IMR-90 (cell line): ENCODE data around the gene PLCH1. TPM values are rescaled to one million over a fixed set of nuclear protein-coding genes. Genes with fewer than 3 reads are reported as not detected.

ENCODE experiments used
- ATAC-seq: fragments of 200-7000 bp; cut with Tn5 transposase; 2 replicates; pipeline ENCODE4 v1.9.1; 2020; ENCODE audit warnings: low read depth, mild to moderate bottlenecking, moderate library complexity
- BruUV-seq: library from RNA; stranded (reverse); fragments of 400-500 nt; replicated peaks from 2 replicates; lab custom pipeline; 2021; lab: Mats Ljungman, UMichigan
- CTCF ChIA-PET: fragments of 300-600 bp; formaldehyde crosslinking; extraction: SDS; loops from one replicate; lab custom pipeline; 2021; ENCODE audit warnings: antibody characterized with exemption; lab: Yijun Ruan, JAX
- POLR2A ChIA-PET: fragments of 300-600 bp; sonication (Branson Sonifier 250); formaldehyde crosslinking; loops from one replicate; lab custom pipeline; 2022; ENCODE audit warnings: antibody characterized with exemption; ENCODE audit not compliant: unreplicated experiment; lab: Charles Lee
- DNase-seq: peaks from one replicate; pipeline ENCODE4 v3.0.0; 2013
- H2AFZ ChIP-seq: replicated peaks from 2 replicates; pipeline ENCODE3; 2013; ENCODE audit warnings: low read length, mild to moderate bottlenecking; ENCODE audit not compliant: poor library complexity
- H2AK5ac ChIP-seq: 2 replicates; pipeline ENCODE4 v1.6.1; 2013; ENCODE audit warnings: low read depth, low read length, inconsistent platforms
- H2AK9ac ChIP-seq: replicated peaks from 2 replicates; pipeline ENCODE3; 2013; ENCODE audit warnings: mild to moderate bottlenecking, low read depth, low read length, moderate library complexity; ENCODE audit not compliant: poor library complexity
- H2BK120ac ChIP-seq: 2 replicates; pipeline ENCODE4 v1.6.1; 2013; ENCODE audit warnings: low read depth, low read length, inconsistent platforms
- H2BK15ac ChIP-seq: 3 replicates; pipeline ENCODE4 v1.6.1; 2013; ENCODE audit warnings: low read depth, low read length, inconsistent platforms
- H2BK20ac ChIP-seq: 2 replicates; pipeline ENCODE4 v1.6.1; 2013; ENCODE audit warnings: low read depth, mild to moderate bottlenecking, inconsistent platforms, low read length, moderate library complexity
- H2BK5ac ChIP-seq: 2 replicates; pipeline ENCODE4 v1.6.1; 2013; ENCODE audit warnings: mild to moderate bottlenecking, low read depth, low read length, inconsistent platforms; ENCODE audit not compliant: poor library complexity, severe bottlenecking
- H3K14ac ChIP-seq: replicated peaks from 2 replicates; pipeline ENCODE4 v1.6.1; 2013; ENCODE audit warnings: low read depth, low read length, inconsistent platforms
- H3K18ac ChIP-seq: 2 replicates; pipeline ENCODE4 v1.6.1; 2013; ENCODE audit warnings: low read depth, low read length, control low read depth
- H3K23ac ChIP-seq: 2 replicates; pipeline ENCODE4 v1.6.1; 2013; ENCODE audit warnings: low read depth, low read length, inconsistent platforms
- H3K27ac ChIP-seq: 2 replicates; pipeline ENCODE4 v1.5.1; 2013; ENCODE audit warnings: mild to moderate bottlenecking, control low read depth, low read length; ENCODE audit not compliant: insufficient read depth
- H3K27me3 ChIP-seq: 2 replicates; pipeline ENCODE4 v1.6.1; 2013; ENCODE audit warnings: low read length; ENCODE audit not compliant: control insufficient read depth, insufficient read depth
- H3K36me3 ChIP-seq: 2 replicates; pipeline ENCODE4 v1.6.1; 2013; ENCODE audit warnings: low read length, mixed read lengths; ENCODE audit not compliant: control insufficient read depth, insufficient read depth
- H3K4ac ChIP-seq: 2 replicates; pipeline ENCODE4 v1.6.1; 2013; ENCODE audit warnings: low read depth, low read length, inconsistent platforms
- H3K4me1 ChIP-seq: 2 replicates; pipeline ENCODE4 v1.6.1; 2013; ENCODE audit warnings: low read length, mixed read lengths; ENCODE audit not compliant: control insufficient read depth, insufficient read depth
- H3K4me2 ChIP-seq: 2 replicates; pipeline ENCODE4 v1.6.1; 2013; ENCODE audit warnings: low read depth, mild to moderate bottlenecking, control low read depth, low read length, moderate library complexity
- H3K4me3 ChIP-seq: 2 replicates; pipeline ENCODE4 v1.5.1; 2013; ENCODE audit warnings: low read depth, mild to moderate bottlenecking, control low read depth, low read length, moderate library complexity; ENCODE audit not compliant: insufficient read depth
- H3K56ac ChIP-seq: 2 replicates; pipeline ENCODE4 v1.6.1; 2013; ENCODE audit warnings: low read length, inconsistent platforms; ENCODE audit not compliant: insufficient read depth; ENCODE audit errors: extremely low read depth
- H3K79me1 ChIP-seq, 2 experiments: 2 replicates each; pipeline ENCODE4 v1.6.1; 2013; ENCODE audit warnings: low read length in 2 of 2, inconsistent platforms in 1 of 2, low read depth in 1 of 2
- H3K9ac ChIP-seq: 2 replicates; pipeline ENCODE4 v1.6.1; 2013; ENCODE audit warnings: low read depth, low read length, control low read depth
- H3K9me1 ChIP-seq: 2 replicates; pipeline ENCODE4 v1.6.1; 2013; ENCODE audit warnings: low read length, inconsistent platforms; ENCODE audit not compliant: insufficient read depth
- H3K9me3 ChIP-seq: 2 replicates; pipeline ENCODE4 v1.6.1; 2013; ENCODE audit warnings: low read length; ENCODE audit not compliant: control insufficient read depth, insufficient read depth
- H4K20me1 ChIP-seq: 2 replicates; pipeline ENCODE4 v1.6.1; 2013; ENCODE audit warnings: low read length, inconsistent platforms; ENCODE audit not compliant: insufficient read depth
- H4K5ac ChIP-seq: 2 replicates; pipeline ENCODE4 v1.6.1; 2013; ENCODE audit warnings: mild to moderate bottlenecking, low read depth, low read length, control low read depth
- H4K8ac ChIP-seq, 2 experiments: 2 replicates each; pipeline ENCODE4 v1.6.1; 2013; ENCODE audit warnings: low read depth in 2 of 2, low read length in 2 of 2, control low read depth in 1 of 2, inconsistent platforms in 1 of 2
- H4K91ac ChIP-seq: 2 replicates; pipeline ENCODE4 v1.6.1; 2013; ENCODE audit warnings: low read depth, low read length, inconsistent platforms; ENCODE audit not compliant: insufficient read depth
- CEBPB ChIP-seq: IDR thresholded peaks from 2 replicates; pipeline ENCODE4 v1.6.1; 2012; ENCODE audit warnings: low read depth, low read length, improper control_type of control experiment
- CHD1 ChIP-seq: IDR thresholded peaks from 2 replicates; pipeline ENCODE4 v1.6.1; 2012; ENCODE audit warnings: low read depth, low read length, improper control_type of control experiment
- FOS ChIP-seq: fragments of 150-350 bp; IDR thresholded peaks from 2 replicates; pipeline ENCODE4 v1.6.1; 2016; ENCODE audit warnings: low read depth, low read length
- POLR2A ChIP-seq: IDR thresholded peaks from 2 replicates; pipeline ENCODE4 v1.6.1; 2012; ENCODE audit warnings: mild to moderate bottlenecking, low read depth, low read length
- RAD21 ChIP-seq: IDR thresholded peaks from 2 replicates; pipeline ENCODE4 v1.6.1; 2012; ENCODE audit warnings: low read length, improper control_type of control experiment
- RCOR1 ChIP-seq: IDR thresholded peaks from 2 replicates; pipeline ENCODE4 v1.6.1; 2012; ENCODE audit warnings: mild to moderate bottlenecking, low read length, improper control_type of control experiment; ENCODE audit not compliant: insufficient replicate concordance
- SMC3 ChIP-seq: fragments of 150-350 bp; IDR thresholded peaks from 2 replicates; pipeline ENCODE4 v1.6.1; 2016; ENCODE audit warnings: low read depth, mild to moderate bottlenecking, antibody characterized with exemption, low read length, moderate library complexity
- USF2 ChIP-seq: fragments of 150-350 bp; IDR thresholded peaks from 2 replicates; pipeline ENCODE4 v1.6.1; 2017; ENCODE audit warnings: mild to moderate bottlenecking, antibody characterized with exemption, low read length, low read depth
- WGBS, 2 experiments: methylation state at CpG; one replicate each; pipeline versions ENCODE4 v1.1.5 to v1.1.7; 2013; ENCODE audit warnings: missing lambda C conversion rate in 2 of 2; ENCODE audit not compliant: insufficient read length in 1 of 2; ENCODE audit errors: extremely low coverage in 2 of 2; 5-methylcytosine and 5-hydroxymethylcytosine counted together
- dilution Hi-C: fragments of 300-500 bp; cut with HindIII; formaldehyde crosslinking; loops from one replicate; pipeline ENCODE4 v1.14.3; 2018; ENCODE audit warnings: low sequenced_read_pairs; ENCODE audit not compliant: unreplicated experiment
- in situ Hi-C: fragments of 300-500 bp; cut with MboI; formaldehyde crosslinking; loops from 3 replicates; pipeline ENCODE4 v1.14.3; 2019; ENCODE audit warnings: low sequenced_read_pairs, inconsistent platforms, mixed read lengths
- intact Hi-C: fragments of 100-400 bp; cut with micrococcal nuclease; formaldehyde crosslinking; loops from 2 replicates; pipeline ENCODE4 v1.10.0; 2022
- polyA plus RNA-seq, 3 experiments: library from polyadenylated mRNA; depleted of rRNA; stranded (reverse); fragments of >200 nt; gene quantifications; 2 replicates each; pipeline ENCODE4 v1.2.3, GENCODE V29; 2012; ENCODE audit warnings: low replicate concordance in 1 of 3
- total RNA-seq: library from RNA; depleted of rRNA; stranded (reverse); fragments of >200 nt; gene quantifications from 2 replicates; pipeline ENCODE4 v1.2.3, GENCODE V29; 2012

The PLCH1 gene
- total and polyA plus RNA-seq, 2 of the 4 experiments (the other 2 are of a cell fraction) = not detected

- Histone ChIP-seq H2AK9ac (no peak overlapping the region), H4K8ac (no peak overlapping the region), H3K9ac (no peak overlapping the region), H3K18ac (no peak overlapping the region), H2AK5ac (no peak overlapping the region), H3K36me3 (no peaks in the 10 kb centered on the region), H4K20me1 (no peaks in the 10 kb centered on the region), H3K79me1 (no peaks in the 10 kb centered on the region), H3K4me2 (no peak overlapping the region), H2BK20ac (no peak overlapping the region), H4K5ac (no peak overlapping the region), H2BK15ac (no peak overlapping the region), H4K91ac (no peak overlapping the region), H3K14ac (no peak overlapping the region), H2BK120ac (no peak overlapping the region), H3K23ac (no peak overlapping the region), H3K27me3 (no peaks in the 10 kb centered on the region), H3K9me3 (no peaks in the 10 kb centered on the region), H3K9me1 (no peaks in the 10 kb centered on the region), H3K4ac (no peak overlapping the region), H3K4me3 (no peak overlapping the region), H2BK5ac (no peak overlapping the region), H3K4me1 (no peaks in the 10 kb centered on the region), H3K56ac (no peak overlapping the region), H2AFZ (no peak overlapping the region), H3K27ac (no peak overlapping the region)
- 100% methylated on average over 1 of the region's 7 CpGs; no CpG with 5 or more reads in 1 of the 2 experiments for WGBS, 2 experiments
- TF ChIP-seq CHD1 (no peak), SMC3 (no peak), RCOR1 (no peak), USF2 (no peak), RAD21 (no peak), CEBPB (no peak), POLR2A (no peak), FOS (no peak)
- intact Hi-C loops (no loop called here), dilution Hi-C loops (no loop called here), in situ Hi-C loops (no loop called here)
- DNase-seq (no peak), ATAC-seq (no peak)
- POLR2A ChIA-PET = no interaction called here
- BruUV-seq = no TSS peak
- CTCF ChIA-PET = no interaction called here
These were observed 12.7 kb upstream of the PLCH1 start for GRCh38 chr3:155757577-155757976.
